MM.1S (cell line): Measurements from ENCODE around the gene EPHA2.

Experiments
- DNase-seq: peaks from one replicate; pipeline ENCODE4 v3.0.0-alpha.2; 2015
- H2AFZ ChIP-seq: fragments of 300-600 bp; sonication (generic); 2 replicates; pipeline ENCODE4 v1.6.0; 2016; ENCODE audit warnings: antibody characterized with exemption, low read length
- H3F3A ChIP-seq: fragments of 300-600 bp; sonication (generic); 2 replicates; pipeline ENCODE4 v1.6.1; 2016; ENCODE audit warnings: mild to moderate bottlenecking, antibody characterized with exemption, low read length, moderate library complexity, mixed read lengths; ENCODE audit not compliant: insufficient read depth
- H3K27ac ChIP-seq: fragments of 300-600 bp; sonication (generic); 2 replicates; pipeline ENCODE4 v1.5.1; 2016; ENCODE audit warnings: mild to moderate bottlenecking, low read length
- H3K27me3 ChIP-seq: fragments of 300-600 bp; sonication (generic); replicated peaks from 2 replicates; pipeline ENCODE4 v1.6.0; 2016; ENCODE audit warnings: low read length; ENCODE audit not compliant: insufficient read depth
- H3K36me3 ChIP-seq: fragments of 300-600 bp; sonication (generic); replicated peaks from 2 replicates; pipeline ENCODE4 v1.6.1; 2016; ENCODE audit warnings: mild to moderate bottlenecking, low read length, mixed read lengths; ENCODE audit not compliant: insufficient read depth
- H3K4me1 ChIP-seq: fragments of 300-600 bp; sonication (generic); 2 replicates; pipeline ENCODE4 v1.6.1; 2016; ENCODE audit warnings: low read length, mixed read lengths
- H3K4me2 ChIP-seq: fragments of 300-600 bp; sonication (generic); 2 replicates; pipeline ENCODE4 v1.6.0; 2016; ENCODE audit warnings: low read depth, low read length
- H3K4me3 ChIP-seq: fragments of 300-600 bp; sonication (generic); 2 replicates; pipeline ENCODE4 v1.5.1; 2016; ENCODE audit warnings: low read length, mixed read lengths
- H3K79me2 ChIP-seq: fragments of 300-600 bp; sonication (generic); 2 replicates; pipeline ENCODE4 v1.6.1; 2016; ENCODE audit warnings: mixed run types, low read length, mixed read lengths
- H3K9ac ChIP-seq: fragments of 300-600 bp; sonication (generic); 2 replicates; pipeline ENCODE4 v1.6.1; 2016; ENCODE audit warnings: low read length, mixed read lengths
- H3K9me2 ChIP-seq: fragments of 300-600 bp; sonication (generic); replicated peaks from 2 replicates; pipeline ENCODE4 v1.6.1; 2016; ENCODE audit warnings: mild to moderate bottlenecking, low read length, mixed read lengths; ENCODE audit not compliant: insufficient read depth
- H3K9me3 ChIP-seq: fragments of 300-600 bp; sonication (generic); replicated peaks from 2 replicates; pipeline ENCODE4 v1.6.1; 2016; ENCODE audit warnings: mild to moderate bottlenecking, low read length, mixed read lengths; ENCODE audit not compliant: insufficient read depth
- H4K20me1 ChIP-seq: fragments of 300-600 bp; sonication (generic); 2 replicates; pipeline ENCODE4 v1.6.1; 2016; ENCODE audit warnings: mild to moderate bottlenecking, low read length, moderate library complexity, mixed read lengths; ENCODE audit not compliant: insufficient read depth
- CTCF ChIP-seq: fragments of 300-600 bp; sonication (generic); IDR thresholded peaks from 2 replicates; pipeline ENCODE4 v1.5.1; 2016; ENCODE audit warnings: antibody characterized with exemption, low read length, mixed read lengths
- EZH2 ChIP-seq: fragments of 300-600 bp; sonication (generic); optimal IDR thresholded peaks from 2 replicates; pipeline ENCODE3; 2017; ENCODE audit warnings: low read depth, mild to moderate bottlenecking, antibody characterized with exemption, low read length, mixed read lengths
- EZH2phosphoT487 ChIP-seq: fragments of 300-600 bp; sonication (generic); IDR thresholded peaks from 2 replicates; pipeline ENCODE4 v1.6.1; 2018; ENCODE audit warnings: antibody characterized with exemption, low read length

The EPHA2 gene

DNA sequence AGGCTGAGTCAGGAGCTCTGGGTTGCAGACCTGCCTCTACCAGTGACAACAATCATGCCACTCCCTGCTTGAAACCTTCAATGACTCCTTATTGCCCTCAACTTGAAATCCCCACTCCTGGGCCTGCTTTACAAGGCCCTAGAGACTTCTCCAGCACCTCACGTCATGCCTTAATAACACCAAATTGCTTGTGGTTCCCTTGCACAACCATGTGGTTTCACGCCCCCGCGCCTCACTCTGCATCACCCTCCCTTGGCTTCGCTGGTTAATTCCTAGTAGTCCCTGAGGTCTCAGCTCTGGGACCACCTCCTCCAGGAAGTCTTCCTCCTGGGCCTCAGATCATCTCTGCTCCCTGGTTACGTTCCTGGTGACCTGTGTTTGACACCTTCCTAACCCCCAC lies 33.0 kb downstream of the EPHA2 start:
- TF ChIP-seq EZH2phosphoT487, result no peak
- TF ChIP-seq CTCF, result no peak
- no peak for TF ChIP-seq EZH2
- H2AFZ ChIP-seq, result no peak overlapping the region

GRCh38 chr1:16122350-16122881 lies 33.5 kb downstream of the EPHA2 start:
- no peaks in the 10 kb centered on the region for H3K79me2 ChIP-seq
- no peak overlapping the region for H3K4me3 ChIP-seq
- no peaks in the 10 kb centered on the region for H3K4me1 ChIP-seq
- no peaks in the 10 kb centered on the region for H4K20me1 ChIP-seq
- H3K9me2 ChIP-seq, result no peaks in the 10 kb centered on the region
- TF ChIP-seq EZH2 (no peak), EZH2phosphoT487 (no peak), CTCF (no peak)
- no peak overlapping the region for H2AFZ ChIP-seq
- H3K27ac ChIP-seq, result no peak overlapping the region
- no peak overlapping the region for H3K4me2 ChIP-seq
- no peaks in the 10 kb centered on the region for H3K9me3 ChIP-seq
- no peak for DNase-seq
- H3K27me3 ChIP-seq, result peaks cover 94% of the 10 kb centered on the region
- no peaks in the 10 kb centered on the region for H3F3A ChIP-seq
- no peak overlapping the region for H3K9ac ChIP-seq
- no peaks in the 10 kb centered on the region for H3K36me3 ChIP-seq

More for the DNA sequence above, 33.0 kb downstream of the EPHA2 start:
- Histone ChIP-seq H3K27me3 (peaks cover 94% of the 10 kb centered on the region), H4K20me1 (no peaks in the 10 kb centered on the region), H3K9me2 (no peaks in the 10 kb centered on the region), H3K79me2 (no peaks in the 10 kb centered on the region), H3K36me3 (no peaks in the 10 kb centered on the region), H3K9me3 (no peaks in the 10 kb centered on the region), H3F3A (no peaks in the 10 kb centered on the region), H3K4me3 (no peak overlapping the region), H3K27ac (no peak overlapping the region), H3K4me2 (no peak overlapping the region), H3K4me1 (no peaks in the 10 kb centered on the region), H3K9ac (no peak overlapping the region)
- DNase-seq, result no peak

- no peak for DNase-seq
- Histone ChIP-seq H3K4me1 (no peaks in the 10 kb centered on the region), H3K4me2 (no peak overlapping the region), H3K27me3 (peaks cover 92% of the 10 kb centered on the region), H3K9me2 (no peaks in the 10 kb centered on the region), H3K9ac (no peak overlapping the region), H4K20me1 (no peaks in the 10 kb centered on the region), H3K4me3 (no peak overlapping the region), H3F3A (no peaks in the 10 kb centered on the region), H3K27ac (no peak overlapping the region), H3K79me2 (no peaks in the 10 kb centered on the region), H3K36me3 (no peaks in the 10 kb centered on the region), H2AFZ (no peak overlapping the region), H3K9me3 (no peaks in the 10 kb centered on the region)
- TF ChIP-seq CTCF (no peak), EZH2phosphoT487 (no peak), EZH2 (no peak)
Observed at GRCh38 chr1:16120940-16121410, 34.9 kb downstream of the EPHA2 start.
